ENCODE data around the gene ELK3.
A peak's percentile ranks its signal among the peaks of the same experiment; 100 is the strongest.

The ELK3 gene

DNA sequence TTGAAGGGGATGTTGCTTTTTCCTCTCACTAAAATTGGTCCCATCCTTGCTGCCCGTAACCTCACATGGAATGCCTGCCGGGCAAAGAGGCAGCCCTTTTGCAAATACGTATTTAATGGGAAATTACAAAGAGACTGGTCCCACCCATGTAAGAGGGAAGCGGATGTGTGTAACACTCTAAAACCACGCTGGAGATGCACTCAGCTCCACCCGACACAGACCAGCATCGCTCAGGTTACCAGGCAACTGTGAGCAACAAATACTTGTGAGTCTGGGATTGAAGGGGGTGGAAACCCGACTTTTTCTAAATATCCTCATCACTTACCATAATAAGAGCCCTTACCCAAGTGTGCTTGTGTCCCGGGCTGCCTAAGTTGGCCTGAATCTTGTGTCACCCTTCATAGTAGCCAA, 47.7 kb downstream of the ELK3 start:
- in situ Hi-C loops (cut with HindIII; ENCODE audit: low pct_ligation_motif_present, low sequenced_read_pairs), result no loop called here
- peak; percentile 92 for DNase-seq
- H3K27ac ChIP-seq, result peak overlapping the region; percentile 83
- no peak overlapping the region for H3K4me3 ChIP-seq (ENCODE audit: low read depth, low read length)
- no peaks in the 10 kb centered on the region for H3K27me3 ChIP-seq (replicated peaks)
- TF ChIP-seq, protein P1, sequence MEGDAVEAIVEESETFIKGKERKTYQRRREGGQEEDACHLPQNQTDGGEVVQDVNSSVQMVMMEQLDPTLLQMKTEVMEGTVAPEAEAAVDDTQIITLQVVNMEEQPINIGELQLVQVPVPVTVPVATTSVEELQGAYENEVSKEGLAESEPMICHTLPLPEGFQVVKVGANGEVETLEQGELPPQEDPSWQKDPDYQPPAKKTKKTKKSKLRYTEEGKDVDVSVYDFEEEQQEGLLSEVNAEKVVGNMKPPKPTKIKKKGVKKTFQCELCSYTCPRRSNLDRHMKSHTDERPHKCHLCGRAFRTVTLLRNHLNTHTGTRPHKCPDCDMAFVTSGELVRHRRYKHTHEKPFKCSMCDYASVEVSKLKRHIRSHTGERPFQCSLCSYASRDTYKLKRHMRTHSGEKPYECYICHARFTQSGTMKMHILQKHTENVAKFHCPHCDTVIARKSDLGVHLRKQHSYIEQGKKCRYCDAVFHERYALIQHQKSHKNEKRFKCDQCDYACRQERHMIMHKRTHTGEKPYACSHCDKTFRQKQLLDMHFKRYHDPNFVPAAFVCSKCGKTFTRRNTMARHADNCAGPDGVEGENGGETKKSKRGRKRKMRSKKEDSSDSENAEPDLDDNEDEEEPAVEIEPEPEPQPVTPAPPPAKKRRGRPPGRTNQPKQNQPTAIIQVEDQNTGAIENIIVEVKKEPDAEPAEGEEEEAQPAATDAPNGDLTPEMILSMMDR (IDR thresholded peaks at IDR 0.05; ENCODE audit: low read depth, low read length, missing control alignments), result no peak
- peaks cover 10% of the 10 kb centered on the region for H3K36me3 ChIP-seq (replicated peaks)

DNA sequence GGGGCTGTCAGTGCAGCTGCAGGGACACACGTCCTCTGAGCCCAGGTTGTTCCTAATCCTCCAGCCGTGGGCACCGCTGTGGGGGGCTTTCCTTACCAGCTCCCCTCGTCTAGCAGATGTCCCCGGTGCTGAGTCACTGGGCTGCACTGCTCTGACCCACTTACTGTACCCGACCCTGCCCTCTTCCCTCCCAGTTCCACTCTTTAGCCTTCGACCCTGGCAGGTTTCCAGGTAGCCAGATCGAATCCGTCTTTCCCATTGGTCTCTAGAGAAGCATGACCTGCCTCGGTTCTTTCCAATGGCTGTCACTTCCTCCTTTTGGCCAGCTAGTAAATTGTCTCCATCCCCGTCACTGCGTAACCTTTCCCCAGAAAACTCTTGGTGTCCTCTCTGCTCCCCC, 48.4 kb downstream of the ELK3 start:
- in situ Hi-C loops (cut with HindIII; ENCODE audit: low pct_ligation_motif_present, low sequenced_read_pairs), result no loop called here
- H3K4me3 ChIP-seq (ENCODE audit: low read depth, low read length), result no peak overlapping the region
- peaks cover 17% of the 10 kb centered on the region for H3K36me3 ChIP-seq (replicated peaks)
- DNase-seq, result no peak
- no peaks in the 10 kb centered on the region for H3K27me3 ChIP-seq (replicated peaks)
- TF ChIP-seq, protein P1 (IDR thresholded peaks at IDR 0.05; ENCODE audit: low read depth, low read length, missing control alignments), result no peak
- peak overlapping the region; percentile 83 for H3K27ac ChIP-seq

DNA sequence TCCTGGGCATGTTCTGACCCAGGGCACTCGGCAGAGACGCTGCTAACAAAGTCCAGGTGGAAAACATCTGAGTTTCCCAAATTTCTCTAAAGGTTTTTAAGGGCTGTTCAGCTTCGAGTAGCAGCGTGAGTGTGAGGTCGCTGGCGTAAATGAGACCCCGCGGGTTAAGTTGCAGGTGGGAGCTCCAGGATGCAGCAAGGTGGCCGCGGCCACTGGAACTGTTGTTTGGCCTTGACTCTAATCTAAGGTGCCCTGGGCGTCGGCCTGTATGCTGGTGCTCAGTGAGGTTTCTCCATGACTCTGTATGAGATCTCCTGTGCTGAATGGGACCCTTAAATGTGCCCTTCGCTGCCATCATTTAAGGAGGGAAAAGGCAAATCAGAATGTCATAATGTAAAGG, 50.7 kb downstream of the ELK3 start:
- Histone ChIP-seq H3K4me3 (ENCODE audit: low read depth, low read length) (no peak overlapping the region), H3K27ac (no peak overlapping the region), H3K36me3 (replicated peaks) (peaks cover 35% of the 10 kb centered on the region), H3K27me3 (replicated peaks) (no peaks in the 10 kb centered on the region)
- TF ChIP-seq, protein P1 (IDR thresholded peaks at IDR 0.05; ENCODE audit: low read depth, low read length, missing control alignments), result no peak
- no peak for DNase-seq
- in situ Hi-C loops (cut with HindIII; ENCODE audit: low pct_ligation_motif_present, low sequenced_read_pairs), result no loop called here

DNA sequence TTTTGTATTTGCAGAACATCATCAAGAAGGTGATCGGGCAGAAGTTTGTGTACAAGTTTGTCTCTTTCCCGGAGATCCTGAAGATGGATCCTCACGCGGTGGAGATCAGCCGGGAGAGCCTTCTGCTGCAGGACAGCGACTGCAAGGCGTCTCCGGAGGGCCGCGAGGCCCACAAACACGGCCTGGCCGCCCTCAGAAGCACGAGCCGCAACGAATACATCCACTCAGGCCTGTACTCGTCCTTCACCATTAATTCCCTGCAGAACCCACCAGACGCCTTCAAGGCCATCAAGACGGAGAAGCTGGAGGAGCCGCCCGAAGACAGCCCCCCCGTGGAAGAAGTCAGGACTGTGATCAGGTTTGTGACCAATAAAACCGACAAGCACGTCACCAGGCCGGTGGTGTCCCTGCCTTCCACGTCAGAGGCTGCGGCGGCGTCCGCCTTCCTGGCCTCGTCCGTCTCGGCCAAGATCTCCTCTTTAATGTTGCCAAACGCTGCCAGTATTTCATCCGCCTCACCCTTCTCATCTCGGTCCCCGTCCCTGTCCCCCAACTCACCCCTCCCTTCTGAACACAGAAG, 52.8 kb downstream of the ELK3 start:
- H3K27ac ChIP-seq, result no peak overlapping the region
- DNase-seq, result no peak
- TF ChIP-seq, protein P1 (IDR thresholded peaks at IDR 0.05; ENCODE audit: low read depth, low read length, missing control alignments), result no peak
- H3K4me3 ChIP-seq (ENCODE audit: low read depth, low read length), result no peak overlapping the region
- H3K27me3 ChIP-seq (replicated peaks), result no peaks in the 10 kb centered on the region
- in situ Hi-C loops (cut with HindIII; ENCODE audit: low pct_ligation_motif_present, low sequenced_read_pairs), result no loop called here
- H3K36me3 ChIP-seq (replicated peaks), result peaks cover 43% of the 10 kb centered on the region

DNA sequence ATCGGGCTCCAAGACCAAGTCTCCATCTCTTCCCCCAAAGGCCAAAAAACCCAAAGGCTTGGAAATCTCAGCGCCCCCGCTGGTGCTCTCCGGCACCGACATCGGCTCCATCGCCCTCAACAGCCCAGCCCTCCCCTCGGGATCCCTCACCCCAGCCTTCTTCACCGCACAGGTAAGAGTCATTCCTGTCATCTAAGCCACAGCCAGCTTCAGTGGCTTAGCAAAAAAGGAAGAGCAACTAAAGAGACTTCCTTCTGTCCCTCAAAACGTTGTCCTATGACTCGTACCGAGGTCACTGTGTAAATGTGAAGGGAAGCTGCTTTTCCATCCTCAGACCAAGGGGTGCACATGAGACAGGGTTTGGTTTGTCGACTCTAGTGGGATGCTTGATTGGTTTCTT, 53.4 kb downstream of the ELK3 start:
- in situ Hi-C loops (cut with HindIII; ENCODE audit: low pct_ligation_motif_present, low sequenced_read_pairs), result no loop called here
- no peak overlapping the region for H3K27ac ChIP-seq
- TF ChIP-seq, protein P1 (IDR thresholded peaks at IDR 0.05; ENCODE audit: low read depth, low read length, missing control alignments), result no peak
- H3K4me3 ChIP-seq (ENCODE audit: low read depth, low read length), result no peak overlapping the region
- peaks cover 44% of the 10 kb centered on the region for H3K36me3 ChIP-seq (replicated peaks)
- H3K27me3 ChIP-seq (replicated peaks), result no peaks in the 10 kb centered on the region
- DNase-seq, result no peak

Measured in brain microvascular endothelial cell (primary cell).